ENCODE data around the gene FILIP1L. TPM values are rescaled to one million over a fixed set of nuclear protein-coding genes. Genes with fewer than 3 reads are reported as not detected.

Gene FILIP1L
- total RNA-seq, 1 donor from 2014 or later = 42.7 TPM

- DNase-seq = peak; percentile 66
Observed at GRCh38 chr3:100040451-100041225, 73.7 kb downstream of the FILIP1L start.

- no peak for DNase-seq
Observed at GRCh38 chr3:100039075-100039474, 75.2 kb downstream of the FILIP1L start.

- peak; percentile 12 for DNase-seq
Observed at GRCh38 chr3:100033903-100034471, 80.3 kb downstream of the FILIP1L start.

GRCh38 chr3:100033184-100033583 lies 81.1 kb downstream of the FILIP1L start:
- DNase-seq = peak; percentile 15

- DNase-seq = no peak
Observed at GRCh38 chr3:100032243-100032642, 82.1 kb downstream of the FILIP1L start.

- DNase-seq = no peak
Observed at GRCh38 chr3:100030914-100031425, 83.3 kb downstream of the FILIP1L start.

- DNase-seq = no peak
Observed at GRCh38 chr3:100030346-100030745, 84.0 kb downstream of the FILIP1L start.

GRCh38 chr3:100029689-100030088 lies 84.6 kb downstream of the FILIP1L start:
- DNase-seq = no peak

- DNase-seq = no peak
Observed at GRCh38 chr3:100029052-100029451, 85.2 kb downstream of the FILIP1L start.

GRCh38 chr3:100027321-100027720 lies 87.0 kb downstream of the FILIP1L start:
- peak; percentile 50 for DNase-seq

GRCh38 chr3:100024520-100025303 lies 89.6 kb downstream of the FILIP1L start:
- DNase-seq = no peak

GRCh38 chr3:100023595-100023994 lies 90.7 kb downstream of the FILIP1L start:
- DNase-seq = no peak

- DNase-seq = no peak
Observed at GRCh38 chr3:100023150-100023549, 91.2 kb downstream of the FILIP1L start.

- no peak for DNase-seq
Observed at GRCh38 chr3:100022506-100022905, 91.8 kb downstream of the FILIP1L start.

GRCh38 chr3:100020876-100021644 lies 93.2 kb downstream of the FILIP1L start:
- DNase-seq = no peak

GRCh38 chr3:100019719-100020118 lies 94.6 kb downstream of the FILIP1L start:
- DNase-seq = no peak

- DNase-seq = no peak
Observed at GRCh38 chr3:100018806-100019205, 95.5 kb downstream of the FILIP1L start.

- DNase-seq = no peak
Observed at GRCh38 chr3:100010087-100010417, 104.2 kb downstream of the FILIP1L start.

GRCh38 chr3:100009276-100010086 lies 104.8 kb downstream of the FILIP1L start:
- peak; percentile 71 for DNase-seq

GRCh38 chr3:100008081-100008698 lies 106.1 kb downstream of the FILIP1L start:
- peak; percentile 85 for DNase-seq

- DNase-seq = no peak
Observed at GRCh38 chr3:100007313-100007712, 107.0 kb downstream of the FILIP1L start.
